HG03460 (cell line): ENCODE data around the gene EPOP.
"Not testable (repeated sequence)": the region's sequence is repeated elsewhere in the genome, so short reads cannot be mapped to it uniquely, and the experiment has no call there.

Experiments
- ATAC-seq: cut with Tn5 transposase; IDR thresholded peaks from one replicate; pipeline ENCODE4 v1.9.1; 2021; ENCODE audit not compliant: unreplicated experiment

EPOP gene

DNA sequence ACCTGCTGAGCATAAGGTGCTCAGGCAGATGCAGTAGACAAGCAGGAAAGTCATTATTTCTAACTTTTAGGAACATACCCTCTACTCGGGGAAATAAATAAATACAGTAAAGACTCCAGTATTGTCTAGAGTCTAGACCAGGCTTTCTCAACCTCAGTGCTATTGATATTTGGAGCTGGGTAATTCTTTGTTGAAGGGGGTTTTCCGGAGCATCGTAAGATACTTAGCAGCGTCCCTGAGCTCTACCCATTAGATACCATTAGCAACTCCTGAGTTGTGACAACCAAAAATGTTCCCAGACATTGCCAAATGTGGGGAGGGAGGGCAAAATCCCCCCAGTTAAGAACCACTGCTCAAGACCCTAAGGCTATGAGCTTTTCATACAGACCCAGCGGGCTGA, 21.1 kb downstream of the EPOP start:
- no peak for ATAC-seq

DNA sequence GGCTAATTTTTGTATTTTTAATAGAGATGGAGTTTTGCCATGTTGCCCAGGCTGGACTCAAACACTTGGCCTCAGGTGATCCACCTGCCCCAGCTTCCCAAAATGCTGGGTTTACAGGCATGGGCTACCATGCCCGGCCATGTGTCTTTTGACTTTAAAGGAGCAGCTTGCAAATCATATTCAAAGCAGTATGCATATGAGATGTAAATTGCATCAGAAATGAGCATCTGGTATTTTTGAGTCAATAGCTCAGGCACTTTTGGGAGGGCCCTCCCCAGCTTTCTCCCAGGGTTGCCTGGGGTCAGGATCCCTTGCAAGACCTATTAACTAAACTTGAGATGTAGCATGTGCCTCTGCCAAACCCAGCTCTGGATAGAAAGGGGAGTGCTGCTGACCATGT, 21.5 kb downstream of the EPOP start:
- ATAC-seq, result no peak

DNA sequence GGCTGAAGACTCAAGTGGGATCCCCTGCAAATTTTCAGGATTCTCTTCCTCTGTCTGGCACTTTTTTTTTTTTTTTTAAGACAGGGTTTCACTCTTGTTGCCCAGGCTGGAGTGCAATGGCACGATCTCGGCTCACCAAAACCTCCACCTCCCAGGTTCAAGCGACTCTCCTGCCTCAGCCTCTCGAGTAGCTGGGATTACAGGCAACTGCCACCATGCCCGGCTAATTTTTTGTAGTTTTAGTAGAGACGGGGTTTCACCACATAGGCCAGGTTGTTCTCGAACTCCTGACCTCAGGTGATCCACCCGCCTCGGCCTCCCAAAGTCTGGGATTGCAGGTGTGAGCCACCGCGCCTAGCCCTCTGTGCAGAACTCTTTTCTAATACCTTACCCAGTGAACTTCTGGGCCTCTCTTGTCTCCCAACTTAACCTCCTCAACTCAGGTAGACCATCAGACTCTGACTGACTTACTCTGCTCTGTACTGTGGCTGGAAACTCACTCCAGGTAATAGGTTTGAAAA, 24.0 kb downstream of the EPOP start:
- ATAC-seq, result not testable (repeated sequence)

- no peak for ATAC-seq
These were observed 36.8 kb downstream of the EPOP start for GRCh38 chr17:38637951-38638350.

DNA sequence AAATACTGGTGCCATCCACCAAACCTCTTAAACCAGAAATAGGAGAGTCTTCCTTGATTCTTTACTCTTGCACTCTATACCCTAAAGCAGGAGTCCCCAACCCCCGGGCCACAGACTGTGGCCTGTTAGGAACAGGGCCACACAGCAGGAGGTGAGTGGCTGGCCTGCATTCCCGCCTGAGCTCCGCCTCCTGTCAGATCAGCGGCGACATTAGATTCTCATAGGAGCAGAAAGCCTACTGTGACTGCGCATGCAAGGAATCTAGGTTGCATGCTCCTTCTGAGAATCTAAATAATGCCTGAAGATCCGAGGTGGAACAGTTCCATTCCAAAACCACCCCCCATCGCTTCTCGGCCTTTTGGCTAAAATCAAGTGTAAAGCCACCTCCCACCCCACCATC, 38.7 kb downstream of the EPOP start:
- no peak for ATAC-seq

DNA sequence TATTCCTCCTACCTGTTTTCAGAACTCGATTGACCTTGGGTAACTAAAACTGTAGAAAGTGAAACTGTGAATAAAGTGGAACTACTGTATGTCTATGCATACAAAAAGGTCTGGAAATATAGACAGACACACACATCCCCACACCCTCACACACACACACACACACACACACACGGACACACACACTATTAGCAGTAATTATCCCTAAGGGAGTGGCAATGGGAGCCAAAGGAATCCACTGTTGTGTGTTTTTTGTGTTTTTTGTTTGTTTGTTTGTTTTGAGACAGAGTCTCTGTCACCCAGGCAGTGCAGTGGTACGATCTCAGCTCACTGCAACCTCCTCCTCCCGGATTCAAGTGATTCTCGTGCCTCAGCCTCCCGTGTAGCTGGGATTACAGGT, 42.4 kb downstream of the EPOP start:
- no peak for ATAC-seq

- ATAC-seq, result no peak
These were observed 46.3 kb downstream of the EPOP start for GRCh38 chr17:38628441-38628840.

DNA sequence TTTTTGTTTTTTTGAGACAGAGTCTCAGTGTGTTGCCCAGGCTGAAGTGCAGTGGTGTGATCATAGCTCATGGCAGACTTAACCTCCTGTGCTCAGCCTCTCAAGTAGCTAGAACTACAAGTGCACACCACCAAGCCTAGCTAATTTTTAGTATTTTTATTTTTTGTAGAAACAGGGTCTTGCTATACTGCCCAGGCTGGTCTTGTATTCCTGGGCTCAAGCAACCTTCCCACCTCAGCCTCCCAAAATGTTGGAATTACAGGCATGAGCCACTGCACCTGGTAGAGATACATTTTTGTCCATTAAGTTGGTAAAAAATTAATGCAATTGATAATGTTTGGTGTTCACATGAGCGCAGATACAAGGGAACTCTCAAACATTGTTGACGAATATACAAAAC, 46.8 kb downstream of the EPOP start:
- no peak for ATAC-seq

DNA sequence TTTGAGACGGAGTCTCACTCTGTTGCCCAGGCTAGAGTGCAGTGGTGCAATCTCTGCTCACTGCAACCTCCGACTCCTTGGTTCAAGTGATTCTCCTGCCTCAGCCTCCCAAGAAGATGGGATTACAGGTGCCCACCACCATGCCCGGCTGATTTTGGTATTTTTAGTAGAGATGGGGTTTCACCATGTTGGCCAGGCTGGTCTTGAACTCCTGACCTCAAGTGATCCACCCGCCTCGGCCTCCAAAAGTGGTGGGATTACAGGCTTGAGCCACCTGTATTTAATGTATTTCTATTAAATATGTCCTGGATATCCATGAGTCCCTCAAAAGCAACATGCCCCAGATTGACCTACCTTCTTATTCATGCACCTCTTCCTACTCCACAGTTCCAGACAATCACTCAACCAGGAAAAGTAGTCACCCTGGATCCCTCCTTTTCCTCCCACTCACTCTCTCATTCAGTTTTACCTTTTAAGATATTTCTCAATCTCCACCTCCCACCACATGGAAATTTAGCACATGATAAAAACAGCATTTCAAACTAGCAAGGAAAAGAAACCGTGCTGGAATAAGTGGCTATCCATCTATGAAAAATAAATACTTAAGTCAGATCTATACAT, 48.0 kb downstream of the EPOP start:
- ATAC-seq, result not testable (repeated sequence)

GRCh38 chr17:38625482-38625881, 49.3 kb downstream of the EPOP start:
- no peak for ATAC-seq

DNA sequence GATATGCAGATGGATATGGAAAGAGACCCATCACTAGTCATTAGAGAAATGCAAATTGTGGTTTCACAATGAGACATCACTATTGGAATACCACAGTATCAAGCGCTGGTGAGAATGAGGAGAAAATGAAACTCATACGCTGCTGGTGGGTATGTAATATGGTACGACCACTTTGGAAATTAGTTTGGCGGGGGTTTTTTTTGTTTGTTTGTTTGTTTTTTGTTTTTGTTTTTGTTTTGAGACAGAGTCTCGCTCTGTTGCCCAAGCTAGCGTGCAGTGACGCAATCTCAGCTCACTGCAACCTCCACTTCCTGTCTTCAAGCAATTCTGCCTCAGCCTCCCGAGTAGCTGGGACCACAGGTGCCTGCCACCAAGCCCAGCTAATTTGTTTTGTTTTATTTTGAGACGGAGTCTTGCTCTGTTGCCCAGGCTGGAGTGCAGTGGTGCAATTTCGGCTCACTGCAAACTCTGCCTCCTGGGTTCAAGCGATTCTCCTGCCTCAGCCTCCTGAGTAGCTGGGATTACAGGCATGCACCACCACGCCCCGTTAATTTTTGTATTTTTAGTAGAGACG, 49.9 kb downstream of the EPOP start:
- ATAC-seq, result not testable (repeated sequence)
